D721Med (cell line): ENCODE results near the gene COX6A2.

Experiments used
- DNase-seq: peaks from one replicate; pipeline ENCODE4 v3.0.0; 2011; ENCODE audit warnings: low spot score; ENCODE audit not compliant: insufficient read length
- FAIRE-seq: peaks from 2 replicates; lab custom pipeline; 2011; peaks lifted over from hg19 to GRCh38; lab: Jason Lieb, UNC
- TF ChIP-seq, protein P1 (sequence below): IDR thresholded peaks from 2 replicates; pipeline ENCODE4 v1.5.1; 2012; ENCODE audit warnings: mild to moderate bottlenecking, control low read depth; ENCODE audit not compliant: insufficient read depth; ENCODE audit errors: missing control alignments

COX6A2 gene

DNA sequence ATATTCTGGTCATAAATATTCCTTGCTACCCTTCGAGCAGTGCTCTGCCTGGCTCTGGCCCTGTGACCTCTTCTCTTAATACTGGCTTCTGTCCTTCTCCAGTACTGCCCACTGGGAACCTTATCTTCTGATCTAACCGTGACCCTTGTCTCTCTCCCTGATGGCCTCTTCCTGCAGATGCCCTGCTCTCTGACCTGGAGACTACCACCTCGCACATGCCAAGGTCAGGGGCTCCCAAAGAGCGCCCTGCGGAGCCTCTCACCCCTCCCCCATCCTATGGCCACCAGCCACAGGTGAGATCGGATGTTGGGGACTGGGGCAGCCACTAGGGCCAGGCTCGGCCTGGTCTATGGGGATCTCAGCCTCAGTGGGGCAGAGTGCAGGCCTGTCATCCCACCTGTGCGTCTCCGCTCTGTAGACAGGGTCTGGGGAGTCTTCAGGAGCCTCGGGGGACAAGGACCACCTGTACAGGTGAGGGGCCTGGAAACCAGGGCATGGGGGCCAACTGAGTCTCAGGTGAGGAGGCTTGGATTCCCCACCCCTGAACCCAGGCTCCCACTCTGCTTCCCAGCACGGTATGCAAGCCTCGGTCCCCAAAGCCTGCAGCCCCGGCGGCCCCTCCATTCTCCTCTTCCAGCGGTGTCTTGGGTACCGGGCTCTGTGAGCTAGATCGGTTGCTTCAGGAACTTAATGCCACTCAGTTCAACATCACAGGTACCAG lies 45.3 kb upstream of the COX6A2 start:
- TF ChIP-seq, protein P1, sequence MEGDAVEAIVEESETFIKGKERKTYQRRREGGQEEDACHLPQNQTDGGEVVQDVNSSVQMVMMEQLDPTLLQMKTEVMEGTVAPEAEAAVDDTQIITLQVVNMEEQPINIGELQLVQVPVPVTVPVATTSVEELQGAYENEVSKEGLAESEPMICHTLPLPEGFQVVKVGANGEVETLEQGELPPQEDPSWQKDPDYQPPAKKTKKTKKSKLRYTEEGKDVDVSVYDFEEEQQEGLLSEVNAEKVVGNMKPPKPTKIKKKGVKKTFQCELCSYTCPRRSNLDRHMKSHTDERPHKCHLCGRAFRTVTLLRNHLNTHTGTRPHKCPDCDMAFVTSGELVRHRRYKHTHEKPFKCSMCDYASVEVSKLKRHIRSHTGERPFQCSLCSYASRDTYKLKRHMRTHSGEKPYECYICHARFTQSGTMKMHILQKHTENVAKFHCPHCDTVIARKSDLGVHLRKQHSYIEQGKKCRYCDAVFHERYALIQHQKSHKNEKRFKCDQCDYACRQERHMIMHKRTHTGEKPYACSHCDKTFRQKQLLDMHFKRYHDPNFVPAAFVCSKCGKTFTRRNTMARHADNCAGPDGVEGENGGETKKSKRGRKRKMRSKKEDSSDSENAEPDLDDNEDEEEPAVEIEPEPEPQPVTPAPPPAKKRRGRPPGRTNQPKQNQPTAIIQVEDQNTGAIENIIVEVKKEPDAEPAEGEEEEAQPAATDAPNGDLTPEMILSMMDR: no peak
- FAIRE-seq: no peak
- no peak for DNase-seq

DNA sequence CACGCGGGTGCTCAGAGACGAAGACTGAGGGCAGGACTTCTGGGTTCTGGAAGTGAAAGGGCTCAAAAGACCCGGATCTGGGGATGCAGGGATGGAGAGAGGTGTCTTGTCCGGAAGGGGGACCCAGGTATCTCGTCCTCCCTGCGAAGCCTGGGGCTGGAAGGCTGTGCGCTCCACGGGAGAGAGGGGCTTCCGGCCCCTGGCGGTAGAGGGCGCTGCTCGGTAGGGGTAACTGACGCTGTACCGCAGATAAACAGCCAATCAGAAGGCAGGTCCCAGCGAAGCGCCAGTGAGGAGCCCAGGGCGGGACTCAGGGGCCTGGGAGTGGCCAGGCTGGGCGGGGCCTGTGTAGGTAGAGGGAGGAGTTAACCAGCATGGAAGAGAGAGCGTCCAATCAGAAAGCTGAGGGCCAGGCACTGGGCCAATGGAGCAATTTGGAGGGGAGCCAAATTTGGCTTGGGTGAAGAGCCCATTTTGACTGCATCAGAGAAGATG lies 44.6 kb upstream of the COX6A2 start:
- TF ChIP-seq, protein P1: no peak
- DNase-seq (peak; percentile 60), FAIRE-seq (no peak)

DNA sequence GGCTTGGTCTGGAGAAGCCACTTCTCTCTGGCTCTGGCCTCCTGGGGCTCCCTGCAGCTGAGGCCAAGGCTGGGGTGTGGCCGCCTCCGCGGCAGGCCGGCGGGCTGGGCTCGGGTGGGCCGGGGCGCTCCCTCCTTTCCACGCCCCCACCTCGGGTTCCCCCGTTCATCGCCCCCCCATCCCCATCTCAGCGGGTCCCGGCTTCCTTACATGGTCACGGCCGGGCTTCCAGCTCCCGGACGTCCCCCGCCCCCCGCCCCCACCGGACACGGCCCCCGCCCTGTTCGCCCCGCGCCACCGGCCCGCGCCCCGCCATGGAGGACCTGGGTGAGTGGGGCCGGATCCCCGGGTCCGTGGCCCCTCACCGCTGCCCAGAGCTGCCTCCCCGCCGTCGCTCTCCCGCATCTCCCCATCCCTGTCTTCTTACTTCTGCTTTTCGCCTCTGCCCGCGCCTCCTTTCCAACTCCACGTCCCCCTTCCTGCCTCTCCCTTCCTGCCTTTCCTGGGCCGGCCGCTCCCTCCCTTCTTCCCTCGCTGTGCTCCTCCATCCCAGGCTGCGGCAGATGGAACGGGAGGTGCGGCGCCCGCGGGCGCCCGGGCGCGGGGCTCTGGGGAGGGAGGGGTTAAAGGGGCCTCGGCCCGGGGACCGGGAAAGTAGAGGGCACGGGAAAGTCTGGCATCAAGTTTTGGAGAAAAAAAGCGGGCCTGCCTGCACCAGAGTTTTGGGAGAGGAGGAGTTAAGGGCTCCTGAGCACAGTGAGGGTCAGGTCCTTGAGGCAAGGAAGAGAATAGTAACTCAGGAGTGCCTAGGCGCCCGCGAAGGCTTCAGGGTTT lies 43.9 kb upstream of the COX6A2 start, which contains the start of gene TGFB1I1:
Gene TGFB1I1 (plus strand): TSS at position 278 of the 834 bp plus-strand sequence. CDS start 37 bp downstream, at position 315.
- no peak for FAIRE-seq
- TF ChIP-seq, protein P1: no peak
- DNase-seq: peak; percentile 61

DNA sequence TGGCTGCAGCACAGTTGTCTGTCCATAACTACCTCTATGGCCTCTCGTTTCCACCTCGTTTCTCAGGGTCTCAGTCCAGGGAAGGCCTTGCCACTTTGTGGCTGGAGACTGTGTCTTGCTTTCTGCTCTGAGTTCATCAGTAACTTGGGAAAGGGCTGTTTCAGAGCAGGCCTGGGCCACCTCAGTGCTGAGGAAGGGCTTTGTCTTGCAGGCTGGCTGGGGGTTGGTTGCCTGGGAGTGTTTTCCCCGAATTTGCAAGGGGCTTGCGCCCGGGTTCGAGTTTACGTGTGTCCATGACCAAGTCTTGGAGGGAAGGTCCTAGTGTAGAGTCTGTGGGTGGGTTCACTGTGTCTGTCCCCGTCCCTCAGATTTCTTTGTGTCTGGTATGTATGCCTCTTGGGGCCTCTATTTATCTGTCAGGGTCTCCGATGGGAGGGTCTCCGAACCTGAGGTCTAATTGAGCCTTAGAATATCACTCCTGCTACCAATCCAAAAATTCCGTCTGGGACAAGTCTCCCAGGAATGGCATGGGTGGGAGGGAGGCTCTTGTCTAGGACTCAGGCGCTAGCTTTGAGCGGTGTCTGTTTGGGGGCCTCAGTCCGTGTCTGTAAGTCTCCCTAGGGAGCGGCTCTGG lies 43.2 kb upstream of the COX6A2 start:
- TF ChIP-seq, protein P1: no peak
- FAIRE-seq: no peak
- no peak for DNase-seq

GRCh38 chr16:31470615-31471014 lies 42.5 kb upstream of the COX6A2 start:
- TF ChIP-seq, protein P1: no peak
- no peak for FAIRE-seq
- DNase-seq: no peak

GRCh38 chr16:31467858-31468257 lies 39.7 kb upstream of the COX6A2 start:
- DNase-seq (no peak), FAIRE-seq (no peak)
- TF ChIP-seq, protein P1: no peak
